HCT116 (cell line): ENCODE data around the gene PPP2R3A. TPM values are rescaled to one million over a fixed set of nuclear protein-coding genes. Genes with fewer than 3 reads are reported as not detected.

Experiments used
- ATAC-seq: fragments of 200-7000 bp; cut with Tn5 transposase; 2 replicates; pipeline ENCODE4 v1.9.1; 2020; ENCODE audit warnings: mild to moderate bottlenecking, moderate library complexity
- BruUV-seq: library from RNA; stranded (reverse); fragments of 400-500 nt; replicated peaks from 2 replicates; lab custom pipeline; 2021; lab: Mats Ljungman, UMichigan
- CTCF ChIA-PET: fragments of 300-600 bp; sonication (Branson Sonifier 250); formaldehyde crosslinking; loops from one replicate; lab custom pipeline; 2021; ENCODE audit warnings: antibody characterized with exemption; lab: Charles Lee
- POLR2A ChIA-PET: fragments of 300-600, 350-600 bp; sonication (Branson Sonifier 250); formaldehyde crosslinking; loops from one replicate; lab custom pipeline; 2021; ENCODE audit warnings: antibody characterized with exemption; lab: Charles Lee
- RAD21 ChIA-PET, 2 experiments: fragments of 300-600 bp; sonication (Branson Sonifier 250); formaldehyde crosslinking; loops; one replicate each; lab custom pipeline; 2023; ENCODE audit warnings: low total read pairs in 2 of 2; ENCODE audit not compliant: uncharacterized antibody in 2 of 2, unreplicated experiment in 2 of 2, low non-redundant PET in 1 of 2; lab: Charles Lee
- DNase-seq: peaks from one replicate; pipeline ENCODE4 v3.0.0-alpha.2; 2010; ENCODE audit warnings: low read depth, low spot score
- H2AFZ ChIP-seq: fragments of 200-600 bp; shearing (Covaris generic), sonication (generic); 2 replicates; pipeline ENCODE4 v1.6.1; 2017; ENCODE audit warnings: low read depth, mixed run types, mixed read lengths, antibody characterized with exemption, low read length; ENCODE audit not compliant: poor library complexity, severe bottlenecking
- H3K27ac ChIP-seq: 2 replicates; pipeline ENCODE4 v1.5.1; 2012; ENCODE audit warnings: low read depth, low read length
- H3K27me3 ChIP-seq: fragments of 200-600 bp; sonication (generic); 2 replicates; pipeline ENCODE4 v1.6.1; 2016; ENCODE audit warnings: mixed run types, low read length, mixed read lengths; ENCODE audit not compliant: insufficient read depth
- H3K36me3 ChIP-seq, 2 experiments: fragments of 200-500 bp in 1 of 2; fragments of 200-600 bp in 1 of 2; sonication (Bioruptor generic) in 1 of 2; sonication (generic) in 1 of 2; 2 replicates each; pipeline versions ENCODE4 v1.5.1 to v1.6.1; 2014 to 2016; ENCODE audit warnings: low read length in 2 of 2, inconsistent platforms in 1 of 2, mixed read lengths in 1 of 2, mixed run types in 1 of 2; ENCODE audit not compliant: insufficient read depth in 2 of 2, control insufficient read depth in 1 of 2
- H3K4me1 ChIP-seq, 2 experiments: fragments of 200-600 bp in 1 of 2; sonication (generic) in 1 of 2; 2 replicates each; pipeline versions ENCODE4 v1.5.1 to v1.6.1; 2012 to 2017; ENCODE audit warnings: low read length in 2 of 2, inconsistent platforms in 1 of 2, mild to moderate bottlenecking in 1 of 2, mixed read lengths in 1 of 2, mixed run types in 1 of 2, moderate library complexity in 1 of 2; ENCODE audit not compliant: insufficient read depth in 2 of 2, control insufficient read depth in 1 of 2
- H3K4me2 ChIP-seq: fragments of 200-600 bp; sonication (generic); 2 replicates; pipeline ENCODE4 v1.6.1; 2017; ENCODE audit warnings: mixed run types, low read length, mixed read lengths
- H3K4me3 ChIP-seq, 2 experiments: fragments of 200-600 bp in 1 of 2; sonication (generic) in 1 of 2; replicated peaks in 1 of 2; 2 replicates each; pipeline ENCODE4 v1.5.1; 2011 to 2016; ENCODE audit warnings: low read length in 2 of 2, control low read depth in 1 of 2, low read depth in 1 of 2, mild to moderate bottlenecking in 1 of 2, mixed read lengths in 1 of 2, mixed run types in 1 of 2
- H3K79me2 ChIP-seq: fragments of 200-600 bp; sonication (generic); 2 replicates; pipeline ENCODE4 v1.6.1; 2017; ENCODE audit warnings: mild to moderate bottlenecking, mixed run types, low read length, moderate library complexity, mixed read lengths; ENCODE audit not compliant: insufficient read depth
- H3K9ac ChIP-seq: fragments of 200-600 bp; sonication (generic); 2 replicates; pipeline ENCODE4 v1.6.1; 2016; ENCODE audit warnings: low read length, mixed read lengths
- H3K9me2 ChIP-seq: fragments of 200-600 bp; sonication (generic), shearing (Covaris generic); 2 replicates; pipeline ENCODE4 v1.6.1; 2017; ENCODE audit warnings: mixed run types, mild to moderate bottlenecking, moderate library complexity; ENCODE audit not compliant: insufficient read depth
- H3K9me3 ChIP-seq, 2 experiments: fragments of 200-500 bp in 1 of 2; fragments of 200-600 bp in 1 of 2; sonication (Bioruptor generic) in 1 of 2; sonication (generic) in 1 of 2; 2 replicates each; pipeline ENCODE4 v1.6.1; 2014 to 2017; ENCODE audit warnings: low read length in 2 of 2, mixed read lengths in 2 of 2, inconsistent platforms in 1 of 2, low read depth in 1 of 2, mild to moderate bottlenecking in 1 of 2, mixed run types in 1 of 2, moderate library complexity in 1 of 2; ENCODE audit not compliant: control insufficient read depth in 1 of 2, insufficient read depth in 1 of 2
- H4K20me1 ChIP-seq: fragments of 200-600 bp; sonication (generic), shearing (Covaris generic); 2 replicates; pipeline ENCODE4 v1.6.1; 2017; ENCODE audit warnings: mixed run types, mild to moderate bottlenecking, moderate library complexity; ENCODE audit not compliant: insufficient read depth
- ATF3 ChIP-seq: IDR thresholded peaks from 2 replicates; pipeline ENCODE4 v1.6.1; 2012
- CBX3 ChIP-seq: IDR thresholded peaks from 2 replicates; pipeline ENCODE4 v1.6.1; 2012; ENCODE audit warnings: low read depth
- CEBPB ChIP-seq: IDR thresholded peaks from 2 replicates; pipeline ENCODE4 v1.6.1; 2012; ENCODE audit warnings: low read depth
- CTCF ChIP-seq, 3 experiments: fragments of 200-600 bp in 1 of 3; sonication (generic) in 1 of 3; IDR thresholded peaks in 2 of 3; conservative IDR thresholded peaks in 1 of 3; 2 replicates each; pipeline ENCODE4 v1.5.1; 2012 to 2017; ENCODE audit warnings: low read depth in 2 of 3, low read length in 2 of 3, antibody characterized with exemption in 1 of 3, borderline replicate concordance in 1 of 3, control low read depth in 1 of 3, mild to moderate bottlenecking in 1 of 3, mixed read lengths in 1 of 3, mixed run types in 1 of 3, moderate library complexity in 1 of 3; ENCODE audit not compliant: insufficient read depth in 1 of 3
- EGR1 ChIP-seq: IDR thresholded peaks from 2 replicates; pipeline ENCODE4 v1.6.1; 2012; ENCODE audit warnings: low read depth
- ELF1 ChIP-seq: IDR thresholded peaks from 2 replicates; pipeline ENCODE4 v1.6.1; 2012; ENCODE audit warnings: low read depth, borderline replicate concordance
- EZH2 ChIP-seq: fragments of 200-600 bp; sonication (generic); IDR thresholded peaks from 2 replicates; pipeline ENCODE4 v1.6.1; 2017; ENCODE audit warnings: antibody characterized with exemption, mixed run types
- EZH2phosphoT487 ChIP-seq: fragments of 200-600 bp; IDR thresholded peaks from 2 replicates; pipeline ENCODE4 v1.6.1; 2018; ENCODE audit warnings: antibody characterized with exemption, borderline replicate concordance
- JUND ChIP-seq: IDR thresholded peaks from 2 replicates; pipeline ENCODE4 v1.6.1; 2012
- RAD21 ChIP-seq: IDR thresholded peaks from 2 replicates; pipeline ENCODE4 v1.6.1; 2012; ENCODE audit warnings: low read depth, mild to moderate bottlenecking
- SP1 ChIP-seq: IDR thresholded peaks from 2 replicates; pipeline ENCODE4 v1.6.1; 2012; ENCODE audit warnings: low read depth
- TCF7L2 ChIP-seq: IDR thresholded peaks from 2 replicates; pipeline ENCODE4 v1.7.0; 2011; ENCODE audit warnings: borderline replicate concordance, inconsistent platforms; ENCODE audit not compliant: insufficient read depth, insufficient read length; ENCODE audit errors: extremely low read depth
- YY1 ChIP-seq: IDR thresholded peaks from 2 replicates; pipeline ENCODE4 v1.6.1; 2011; ENCODE audit warnings: low read length, low read depth, moderate library complexity, mild to moderate bottlenecking; ENCODE audit not compliant: insufficient replicate concordance; ENCODE audit errors: extremely low read depth
- ZBTB33 ChIP-seq: IDR thresholded peaks from 2 replicates; pipeline ENCODE4 v1.6.1; 2011; ENCODE audit warnings: mild to moderate bottlenecking, low read length, moderate library complexity; ENCODE audit not compliant: insufficient replicate concordance; ENCODE audit errors: extremely low read depth
- ZFX ChIP-seq: fragments of 450-650 bp; IDR thresholded peaks from 2 replicates; pipeline ENCODE4 v1.6.1; 2017
- intact Hi-C: fragments of 100-400 bp; cut with micrococcal nuclease; formaldehyde crosslinking; loops from 2 replicates; pipeline ENCODE4 v1.10.0; 2022
- total RNA-seq: library from RNA; stranded (reverse); gene quantifications from one replicate; pipeline ENCODE4 v1.2.1, GENCODE V29; 2021; ENCODE audit not compliant: unreplicated experiment

Gene PPP2R3A
- total RNA-seq, 1 experiment from 2014 or later, result 6.1 TPM

- Histone ChIP-seq H3K9ac (no peak overlapping the region), H2AFZ (no peak overlapping the region), H3K9me3 (no peaks in the 10 kb centered on the region), H3K9me2 (no peaks in the 10 kb centered on the region), H4K20me1 (peaks cover 20% of the 10 kb centered on the region; the same call in 1 of the 2 replicates), H3K36me3 (no peaks in the 10 kb centered on the region), H3K4me2 (no peak overlapping the region), H3K4me3 (no peak overlapping the region), H3K27me3 (no peaks in the 10 kb centered on the region), H3K79me2 (peaks cover 99% of the 10 kb centered on the region), H3K27ac (no peak overlapping the region), H3K4me1 (peaks cover 15 to 41% of the 10 kb centered on the region in 2 experiments)
- BruUV-seq, result no TSS peak
- ChIA-PET CTCF (no interaction called here), RAD21 (no interaction called here), POLR2A (interaction anchor here (1.1 kb wide), 1 partner anchor 17 kb away, joined by 3 read pairs; no protein-coding TSS in a partner anchor)
- no peak for ATAC-seq
- TF ChIP-seq ELF1 (no peak), ATF3 (no peak), CTCF (IDR thresholded peaks at IDR 0.05 in 2 of 3, conservative IDR thresholded peaks at IDR 0.05 in 1 of 3; ENCODE audit: borderline replicate concordance in 1 of 3, insufficient read depth in 1 of 3, low read depth in 2 of 3, low read length in 2 of 3) (no peak), SP1 (no peak), ZBTB33 (no peak), CBX3 (no peak), ZFX (no peak), EZH2phosphoT487 (no peak), JUND (no peak), EGR1 (no peak), YY1 (no peak), RAD21 (no peak), TCF7L2 (no peak), EZH2 (no peak), CEBPB (no peak)
- intact Hi-C loops, result no loop called here
- DNase-seq, result no peak
Observed at GRCh38 chr3:136177876-136178275, 212.3 kb downstream of the PPP2R3A start.
